H54 (cell line): ENCODE data around the gene ATP10A.

Experiments used
- DNase-seq: peaks from one replicate; pipeline ENCODE4 v3.0.0; 2011; ENCODE audit warnings: low spot score, mixed read lengths; ENCODE audit not compliant: insufficient read length
- FAIRE-seq: peaks from 3 replicates; lab custom pipeline; 2011; peaks lifted over from hg19 to GRCh38; lab: Jason Lieb, UNC
- POLR2A ChIP-seq: IDR thresholded peaks from 2 replicates; pipeline ENCODE4 v1.6.1; 2011; ENCODE audit warnings: low read depth, mild to moderate bottlenecking, low read length

The ATP10A gene

GRCh38 chr15:25694823-25695312, 168.3 kb downstream of the ATP10A start:
- no peak for FAIRE-seq
- no peak for TF ChIP-seq POLR2A
- no peak for DNase-seq

- TF ChIP-seq POLR2A = no peak
- DNase-seq (no peak), FAIRE-seq (no peak)
These were observed 168.9 kb downstream of the ATP10A start for GRCh38 chr15:25694239-25694584.

GRCh38 chr15:25693321-25694238, 169.5 kb downstream of the ATP10A start:
- no peak for TF ChIP-seq POLR2A
- FAIRE-seq (no peak), DNase-seq (no peak)

- TF ChIP-seq POLR2A = no peak
These were observed 171.3 kb downstream of the ATP10A start for GRCh38 chr15:25691544-25692430.

GRCh38 chr15:25690673-25691543, 172.2 kb downstream of the ATP10A start:
- no peak for TF ChIP-seq POLR2A
- DNase-seq (no peak), FAIRE-seq (no peak)

More at GRCh38 chr15:25691544-25692430, 171.3 kb downstream of the ATP10A start:
- DNase-seq = no peak
- no peak for FAIRE-seq

- TF ChIP-seq POLR2A = no peak
- no peak for DNase-seq
- no peak for FAIRE-seq
These were observed 173.5 kb downstream of the ATP10A start for GRCh38 chr15:25689592-25689991.

GRCh38 chr15:25688166-25688565, 175.0 kb downstream of the ATP10A start:
- TF ChIP-seq POLR2A = no peak
- DNase-seq (no peak), FAIRE-seq (no peak)

- FAIRE-seq = no peak
- TF ChIP-seq POLR2A = no peak
- DNase-seq = no peak
These were observed 175.4 kb downstream of the ATP10A start for GRCh38 chr15:25687689-25688088.

- TF ChIP-seq POLR2A = no peak
- DNase-seq = no peak
- FAIRE-seq = no peak
These were observed 175.9 kb downstream of the ATP10A start for GRCh38 chr15:25687276-25687675.

GRCh38 chr15:25686780-25687179, 176.3 kb downstream of the ATP10A start:
- no peak for DNase-seq
- no peak for FAIRE-seq
- no peak for TF ChIP-seq POLR2A

GRCh38 chr15:25684521-25685431, 178.4 kb downstream of the ATP10A start:
- FAIRE-seq = no peak
- no peak for DNase-seq
- no peak for TF ChIP-seq POLR2A

GRCh38 chr15:25683911-25684310, 179.2 kb downstream of the ATP10A start:
- FAIRE-seq (no peak), DNase-seq (no peak)
- no peak for TF ChIP-seq POLR2A

- TF ChIP-seq POLR2A = no peak
- no peak for FAIRE-seq
These were observed 179.7 kb downstream of the ATP10A start for GRCh38 chr15:25683415-25683814.

More at GRCh38 chr15:25683415-25683814, 179.7 kb downstream of the ATP10A start:
- no peak for DNase-seq
